GM18507 (cell line): ENCODE measurements around the gene KHDC1.
"Not testable (repeated sequence)": the region's sequence is repeated elsewhere in the genome, so short reads cannot be mapped to it uniquely, and the experiment has no call there.

Experiments used
- DNase-seq: peaks from one replicate; pipeline ENCODE4 v3.0.0; 2011; ENCODE audit warnings: low read depth; ENCODE audit not compliant: insufficient read length; ENCODE audit errors: extremely low spot score
- FAIRE-seq: peaks from 2 replicates; lab custom pipeline; 2011; peaks lifted over from hg19 to GRCh38; lab: Jason Lieb, UNC

The KHDC1 gene

DNA sequence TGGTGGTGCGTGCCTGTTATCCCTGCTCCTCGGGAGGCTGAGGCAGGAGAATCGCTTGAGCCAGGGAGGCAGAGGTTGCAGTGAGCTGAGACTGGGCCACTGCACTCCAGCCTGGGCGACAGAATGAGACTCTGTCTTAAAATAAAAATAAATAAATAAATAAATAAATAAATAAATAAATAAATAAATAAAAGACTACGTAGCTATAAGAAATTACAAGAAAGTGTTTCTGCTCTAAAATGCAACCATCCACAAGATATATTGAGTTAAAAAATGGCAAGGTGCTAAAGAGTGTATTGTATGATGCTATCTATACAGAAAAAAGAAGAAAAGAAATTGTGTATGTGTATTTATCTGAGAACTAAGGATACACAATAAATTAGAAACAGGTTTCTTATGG is 8.7 kb downstream of the KHDC1 start:
- not testable (repeated sequence) for DNase-seq, FAIRE-seq

DNA sequence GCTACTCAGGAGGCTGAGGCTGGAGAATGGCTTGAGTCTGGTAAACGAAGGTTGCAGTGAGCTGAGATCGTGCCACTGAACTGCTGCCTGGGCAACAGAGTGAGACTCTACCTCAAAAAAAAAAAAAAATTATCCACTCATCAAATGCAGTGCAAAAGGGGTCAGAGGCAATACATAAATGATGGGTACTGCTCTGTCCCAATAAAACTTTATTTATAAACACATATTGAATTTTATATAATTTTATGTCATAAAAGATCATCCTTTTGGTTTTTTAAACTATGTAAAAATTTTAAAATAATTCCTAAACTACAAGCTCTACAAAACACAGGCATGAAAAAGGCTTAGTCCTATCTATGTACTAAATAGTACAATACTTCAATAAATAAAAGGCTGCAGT is 10.3 kb downstream of the KHDC1 start:
- FAIRE-seq (no peak), DNase-seq (no peak)

DNA sequence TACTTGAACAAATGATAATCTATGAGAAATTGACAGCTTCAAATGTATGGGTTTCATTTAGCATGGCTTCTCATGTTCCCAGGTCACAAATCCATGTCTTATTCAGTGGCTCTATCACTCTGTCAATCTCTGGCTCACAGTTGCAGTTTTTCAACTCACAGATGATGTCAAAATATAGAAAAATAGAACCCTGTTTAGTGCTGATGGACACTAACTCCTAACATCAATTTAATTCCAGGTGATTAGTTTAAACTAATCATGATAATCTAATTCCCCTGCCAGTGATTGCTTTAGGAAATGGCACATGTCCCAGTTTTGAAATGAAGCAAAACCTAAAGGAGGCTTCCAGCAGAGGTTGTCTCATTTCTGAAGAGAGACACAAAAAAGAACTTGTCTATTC is 13.0 kb downstream of the KHDC1 start:
- no peak for FAIRE-seq
- DNase-seq, result no peak

GRCh38 chr6:73248192-73248903 is 14.6 kb downstream of the KHDC1 start:
- no peak for FAIRE-seq

GRCh38 chr6:73242001-73242400 is 21.0 kb downstream of the KHDC1 start:
- FAIRE-seq, result no peak
- no peak for DNase-seq

More at GRCh38 chr6:73248192-73248903, 14.6 kb downstream of the KHDC1 start:
- no peak for DNase-seq

DNA sequence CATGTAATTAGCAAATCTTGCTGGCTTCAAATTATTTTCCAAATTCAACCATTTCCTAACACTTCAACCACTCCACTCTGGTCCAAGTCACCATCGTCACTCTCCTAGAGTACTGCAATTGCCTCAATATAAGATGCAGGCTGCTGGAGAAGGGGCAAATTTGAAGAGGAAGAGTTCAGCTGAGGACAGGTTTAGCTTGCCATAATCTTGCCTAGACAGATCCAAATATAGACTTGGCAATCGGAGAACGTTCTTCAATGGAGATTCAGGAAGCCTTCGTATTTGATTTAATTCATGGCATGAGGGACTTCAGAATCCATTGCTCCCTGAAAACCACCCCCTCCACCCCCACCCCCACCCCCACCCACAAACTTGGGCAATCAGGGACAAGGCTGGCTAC is 22.3 kb downstream of the KHDC1 start:
- DNase-seq (no peak), FAIRE-seq (no peak)

DNA sequence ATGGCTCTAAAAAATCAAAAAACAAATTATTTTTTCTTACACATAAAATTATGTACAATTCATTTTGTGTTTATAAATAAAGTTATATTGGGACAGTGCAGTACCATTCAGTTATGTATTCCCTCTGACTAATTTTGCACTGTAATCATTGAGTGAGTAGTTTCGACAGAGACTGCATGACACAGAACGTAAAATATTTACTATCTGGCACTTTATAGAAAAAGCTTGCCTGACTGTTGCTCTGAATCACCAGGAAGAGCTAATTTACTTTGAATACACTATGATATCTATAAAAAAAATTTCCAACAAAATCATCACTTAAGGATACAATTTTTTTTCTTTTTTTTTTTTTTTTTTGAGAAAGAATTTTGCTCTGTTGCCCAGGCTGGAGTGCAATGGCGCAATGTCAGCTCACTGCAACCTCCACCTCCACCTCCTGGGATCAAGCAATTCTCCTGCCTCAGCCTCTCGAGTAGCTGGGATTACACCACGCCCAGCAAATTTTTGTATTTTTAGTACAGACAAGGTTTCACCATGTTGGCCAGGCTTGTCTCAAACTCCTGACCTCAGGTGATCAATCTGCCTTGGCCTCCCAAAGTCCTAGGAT is 26.7 kb downstream of the KHDC1 start:
- DNase-seq (no peak), FAIRE-seq (no peak)

DNA sequence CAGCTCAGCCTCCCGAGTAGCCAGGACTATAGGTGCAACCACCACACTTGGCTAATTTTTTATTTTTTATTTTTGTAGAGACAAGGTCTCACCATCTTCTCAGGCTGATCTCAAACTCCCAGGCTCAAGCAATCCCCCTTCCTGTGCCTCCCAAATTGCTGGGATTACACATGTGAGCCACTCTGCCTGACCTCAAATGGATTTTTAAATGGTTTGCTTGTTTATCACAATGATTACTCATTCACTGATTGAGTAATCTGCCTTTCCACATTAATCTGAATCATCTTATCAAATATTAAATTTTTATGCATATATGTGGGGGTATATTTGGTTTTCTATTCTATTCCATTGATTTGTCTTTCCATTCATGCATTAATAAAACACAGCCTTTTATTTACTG is 28.3 kb downstream of the KHDC1 start:
- FAIRE-seq (no peak), DNase-seq (no peak)

DNA sequence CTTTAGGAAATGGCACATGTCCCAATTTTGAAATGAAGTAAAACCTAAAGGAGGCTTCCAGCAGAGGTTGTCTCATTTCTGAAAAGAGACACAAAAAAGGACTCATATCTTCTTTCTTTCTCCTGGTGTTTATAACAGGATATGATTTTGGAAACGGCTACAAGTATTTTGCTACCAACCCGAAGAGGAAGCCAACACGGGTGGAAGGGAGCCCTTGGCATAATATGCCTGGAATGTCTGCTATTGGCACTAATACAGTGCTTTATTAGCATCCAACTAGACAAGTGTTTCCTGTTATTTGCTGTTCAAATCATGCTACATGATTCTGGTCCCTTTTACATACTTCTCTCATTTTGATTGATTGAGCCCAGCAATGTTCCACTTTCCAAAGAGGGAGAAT is 29.0 kb downstream of the KHDC1 start:
- not testable (repeated sequence) for DNase-seq, FAIRE-seq

- DNase-seq (no peak), FAIRE-seq (no peak)
Observed at GRCh38 chr6:73233048-73233447, 29.9 kb downstream of the KHDC1 start.

DNA sequence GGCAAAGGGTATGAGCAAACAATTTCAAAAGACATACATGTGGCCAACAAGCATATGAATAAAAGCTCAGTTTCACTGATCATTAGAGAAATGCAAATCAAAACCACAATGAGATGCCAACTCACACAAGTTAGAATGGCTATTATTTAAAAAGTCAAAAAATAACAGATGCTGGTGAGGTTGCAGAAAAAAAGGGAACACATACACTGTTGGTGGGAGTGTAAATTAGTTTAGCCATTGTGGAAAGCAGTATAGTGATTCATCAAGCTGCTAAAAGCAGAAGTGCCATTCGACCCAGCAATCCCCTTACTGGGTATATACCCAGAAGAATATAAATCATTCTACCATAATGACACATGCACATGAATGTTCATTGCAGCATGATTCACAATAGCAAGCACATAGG is 31.0 kb downstream of the KHDC1 start:
- FAIRE-seq, result peak; percentile 69
- no peak for DNase-seq

DNA sequence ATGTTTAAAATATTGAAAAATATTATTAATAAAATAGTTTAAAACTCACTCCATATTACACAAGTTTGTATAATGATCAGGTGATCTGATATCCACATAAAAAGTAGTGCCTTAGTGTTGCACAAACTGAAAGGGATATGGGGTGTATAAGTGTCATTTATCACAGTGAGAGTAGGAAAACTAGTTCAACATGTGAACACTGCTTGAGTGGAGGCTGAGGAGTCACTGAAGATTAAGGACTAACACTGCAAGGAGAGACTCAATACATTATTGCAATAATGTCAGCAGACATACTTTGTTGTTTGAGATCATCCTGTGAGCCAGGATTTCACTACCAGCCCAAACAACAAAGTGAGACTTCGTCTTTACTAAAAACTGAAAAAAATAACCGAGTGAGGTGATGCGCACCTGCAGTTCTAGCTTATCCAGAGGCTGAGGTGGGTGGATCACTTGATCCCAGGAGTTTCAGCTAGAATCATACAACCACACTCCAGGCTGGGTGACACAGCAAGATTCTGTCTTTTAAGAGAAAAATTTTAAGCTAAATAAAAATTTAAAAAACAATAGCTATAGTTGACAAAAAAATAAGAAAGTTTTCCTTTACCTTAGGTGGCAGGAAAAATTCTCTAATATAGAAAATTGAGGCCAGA is 35.3 kb downstream of the KHDC1 start:
- FAIRE-seq (no peak), DNase-seq (no peak)

DNA sequence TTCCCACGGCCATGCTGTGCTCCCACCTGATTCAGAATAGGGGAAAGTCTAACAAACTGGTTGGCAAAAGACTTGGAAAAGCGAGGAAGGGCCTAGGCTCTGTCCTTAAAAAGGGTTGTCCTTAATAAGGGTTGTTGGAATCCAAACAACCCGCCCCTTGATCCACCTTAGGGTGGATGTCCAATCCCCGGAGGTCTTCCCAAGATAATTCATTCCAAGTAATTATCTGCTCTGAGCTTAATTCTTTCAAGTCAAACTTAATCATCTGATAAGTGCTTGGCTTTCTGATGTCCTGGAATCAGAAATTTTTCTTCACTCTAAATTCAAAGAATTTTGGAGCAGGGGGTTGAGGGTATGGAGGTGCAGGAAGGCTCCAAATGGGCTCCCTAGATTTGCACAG is 37.6 kb downstream of the KHDC1 start, which contains the start of gene KHDC1L:
KHDC1L (minus strand) TSS at position 101 of the 400 bp plus-strand sequence; CDS start at position 13, 88 bp downstream.
- DNase-seq, result no peak

GRCh38 chr6:73216859-73217258 is 46.1 kb downstream of the KHDC1 start:
- DNase-seq, result no peak

More for the DNA sequence above, 37.6 kb downstream of the KHDC1 start, which contains the start of gene KHDC1L:
- FAIRE-seq, result no peak

GRCh38 chr6:73209117-73209516 is 53.9 kb downstream of the KHDC1 start:
- FAIRE-seq (no peak), DNase-seq (no peak)

More at GRCh38 chr6:73216859-73217258, 46.1 kb downstream of the KHDC1 start:
- no peak for FAIRE-seq

DNA sequence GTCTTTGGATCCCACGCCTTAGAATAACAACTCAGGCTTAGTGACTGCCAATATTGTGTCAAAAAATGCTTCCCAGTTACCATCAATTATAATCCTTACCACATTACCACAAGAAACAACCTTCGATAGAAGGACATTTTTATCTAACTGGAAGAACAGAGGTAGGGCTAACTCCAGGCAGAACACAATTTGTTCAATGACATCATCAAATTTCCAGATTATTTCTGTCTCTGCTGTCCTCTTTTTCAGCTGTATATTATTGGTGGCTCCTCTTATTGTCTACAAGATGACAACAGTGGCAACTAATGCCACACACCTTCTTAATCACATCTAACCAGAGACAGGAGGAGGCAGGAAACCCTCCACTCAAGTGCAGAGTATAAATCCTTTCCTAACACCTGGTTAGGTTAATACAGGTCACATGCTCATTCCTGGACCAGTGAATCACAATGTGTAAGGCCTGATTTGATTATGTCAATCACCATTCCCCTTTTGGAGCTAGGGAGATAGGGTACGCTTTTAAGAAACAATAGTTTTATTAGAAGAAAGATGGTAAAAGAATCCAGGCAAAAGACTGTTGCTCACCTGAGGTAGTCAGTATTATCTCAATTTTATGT is 55.7 kb downstream of the KHDC1 start:
- DNase-seq (no peak), FAIRE-seq (no peak)

- FAIRE-seq, result no peak
- no peak for DNase-seq
Observed at GRCh38 chr6:73204252-73204651, 58.7 kb downstream of the KHDC1 start.

DNA sequence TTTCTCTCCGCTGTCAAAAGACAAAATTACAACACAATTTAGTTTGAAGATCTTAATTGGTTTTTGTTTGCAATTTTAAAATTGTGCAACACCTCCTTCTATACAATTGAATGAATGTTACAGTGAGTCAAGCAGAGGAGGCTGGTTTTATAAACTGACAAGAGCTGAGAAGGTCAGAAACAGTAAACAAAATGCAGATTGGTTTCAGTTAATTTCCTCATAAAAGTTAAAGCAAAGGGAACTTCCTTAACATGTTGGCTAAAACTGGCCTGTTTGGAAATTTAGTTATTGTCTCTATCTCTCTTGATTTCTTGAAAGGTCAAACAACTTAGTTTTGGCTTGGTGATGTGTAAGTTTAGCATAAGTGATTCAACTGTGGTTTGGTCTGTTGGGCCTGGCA is 59.9 kb downstream of the KHDC1 start:
- DNase-seq (no peak), FAIRE-seq (no peak)

DNA sequence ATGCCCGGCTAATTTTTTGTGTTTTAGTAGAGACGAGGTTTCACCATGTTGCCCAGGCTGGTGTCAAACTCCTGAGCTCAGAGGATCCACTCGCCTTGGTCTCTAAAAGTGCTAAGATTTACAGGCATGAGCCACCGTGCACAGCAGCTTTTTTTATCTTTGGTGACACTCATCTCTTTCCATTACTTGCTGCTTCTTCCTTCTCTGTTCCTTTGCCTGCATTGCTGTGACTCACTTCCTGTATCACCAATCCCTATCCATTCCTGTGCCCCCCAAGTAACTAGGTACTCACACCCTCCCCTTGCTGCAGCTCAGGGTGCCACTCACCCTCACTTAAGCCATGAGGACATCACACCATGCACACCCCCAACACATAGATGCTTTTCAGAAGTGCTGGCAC is 62.3 kb downstream of the KHDC1 start:
- DNase-seq, result no peak
- no peak for FAIRE-seq

- DNase-seq, result no peak
- no peak for FAIRE-seq
Observed at GRCh38 chr6:73200247-73200646, 62.7 kb downstream of the KHDC1 start.
